Medulla oblongata (tissue), 1 donor: ENCODE data around the gene PRSS33.
A peak's percentile ranks its signal among the peaks of the same experiment; 100 is the strongest.

ENCODE experiments used
- DNase-seq: peaks from one replicate; pipeline ENCODE4 v3.0.0-alpha.2; 2015; ENCODE audit errors: extremely low spot score

The PRSS33 gene

DNA sequence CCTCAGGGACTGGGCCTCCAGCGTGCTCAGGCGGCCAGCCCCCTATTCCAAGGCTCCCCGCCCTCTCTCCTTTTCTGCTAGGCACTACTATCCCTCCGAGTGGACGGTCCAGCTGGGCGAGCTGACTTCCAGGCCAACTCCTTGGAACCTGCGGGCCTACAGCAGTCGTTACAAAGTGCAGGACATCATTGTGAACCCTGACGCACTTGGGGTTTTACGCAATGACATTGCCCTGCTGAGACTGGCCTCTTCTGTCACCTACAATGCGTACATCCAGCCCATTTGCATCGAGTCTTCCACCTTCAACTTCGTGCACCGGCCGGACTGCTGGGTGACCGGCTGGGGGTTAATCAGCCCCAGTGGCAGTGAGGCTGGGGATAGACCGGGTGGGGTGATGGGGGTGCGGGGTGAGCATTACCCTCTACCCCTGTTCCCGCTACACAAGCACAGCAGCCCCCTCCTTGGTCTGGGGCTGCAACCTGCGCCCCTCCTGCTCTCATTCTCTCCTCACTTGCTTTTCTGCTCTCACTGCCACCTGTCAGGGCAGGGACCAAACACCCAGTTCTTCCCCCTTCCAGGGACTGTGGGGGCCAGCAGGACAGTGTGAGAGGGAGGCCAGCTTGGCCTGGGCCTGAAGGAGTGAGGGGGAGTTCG lies 12.0 kb upstream of the PRSS33 start:
- DNase-seq: no peak

GRCh38 chr16:2798723-2799204 lies 11.4 kb upstream of the PRSS33 start:
- no peak for DNase-seq

- no peak for DNase-seq
Measured at GRCh38 chr16:2795395-2796143, 8.2 kb upstream of the PRSS33 start.

- no peak for DNase-seq
Measured at GRCh38 chr16:2792940-2793339, 5.6 kb upstream of the PRSS33 start.

- DNase-seq: no peak
Measured at GRCh38 chr16:2791174-2791573, 3.8 kb upstream of the PRSS33 start.

DNA sequence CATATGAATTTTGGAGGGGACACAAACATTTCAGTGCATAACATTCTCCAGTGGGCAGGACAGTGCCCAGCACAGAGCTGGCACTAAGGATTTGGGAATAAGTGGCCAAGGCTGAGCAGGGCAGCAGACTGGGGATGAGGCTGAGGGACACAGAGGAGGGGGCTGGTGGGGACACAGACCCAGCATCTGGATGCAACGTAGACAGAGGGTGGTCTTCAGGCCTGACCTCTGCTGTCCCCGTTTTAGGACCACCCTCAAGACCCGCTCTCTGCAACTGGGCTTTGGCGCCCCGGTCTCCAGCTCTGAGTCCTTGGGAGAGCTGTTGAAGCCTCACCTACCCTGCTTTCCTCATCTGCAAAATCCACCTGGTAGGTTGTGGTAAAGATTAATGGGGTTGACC lies 3.3 kb upstream of the PRSS33 start:
- DNase-seq: no peak

- DNase-seq: no peak
Measured at GRCh38 chr16:2787961-2788360, 601 bp upstream of the PRSS33 start.

GRCh38 chr16:2786826-2787151 lies 571 bp downstream of the PRSS33 start:
- DNase-seq: no peak

DNA sequence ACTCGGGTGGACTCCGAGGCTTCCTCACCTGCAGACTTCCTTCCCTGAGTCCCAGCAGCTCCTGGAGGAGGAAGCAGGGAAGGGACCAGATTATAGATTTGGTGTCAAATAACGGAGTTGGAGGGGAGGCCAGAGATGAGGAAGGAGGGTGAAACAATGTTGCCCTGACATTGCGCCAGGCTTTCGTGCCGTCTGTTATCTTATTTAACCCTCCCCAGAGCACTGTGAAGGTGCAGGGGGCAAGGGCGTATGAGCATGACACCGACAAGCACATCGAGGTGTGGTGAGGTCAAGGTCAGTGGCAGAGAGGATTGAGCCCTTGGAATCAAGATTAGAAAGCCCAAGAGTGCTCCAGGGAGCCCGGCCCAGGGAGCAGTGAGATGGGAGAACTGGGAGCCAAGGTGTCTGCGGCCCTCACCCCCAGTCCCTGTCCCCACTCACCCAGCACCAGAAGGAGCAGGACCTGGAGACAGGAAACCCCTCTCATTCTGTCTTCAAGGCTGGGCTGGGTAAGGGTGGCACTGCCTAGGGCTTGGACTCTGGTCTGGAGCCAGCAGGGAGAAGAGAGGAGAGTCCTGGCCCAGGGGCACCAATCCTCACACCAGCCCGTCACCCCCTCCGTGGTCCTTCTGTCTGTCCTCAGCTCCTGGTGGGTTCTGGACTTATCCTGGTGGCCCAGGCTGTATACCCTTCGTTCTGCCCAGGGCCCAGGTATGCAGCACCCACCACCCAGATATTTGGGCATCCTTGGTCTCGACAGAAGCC lies 1.1 kb downstream of the PRSS33 start:
- DNase-seq: no peak

DNA sequence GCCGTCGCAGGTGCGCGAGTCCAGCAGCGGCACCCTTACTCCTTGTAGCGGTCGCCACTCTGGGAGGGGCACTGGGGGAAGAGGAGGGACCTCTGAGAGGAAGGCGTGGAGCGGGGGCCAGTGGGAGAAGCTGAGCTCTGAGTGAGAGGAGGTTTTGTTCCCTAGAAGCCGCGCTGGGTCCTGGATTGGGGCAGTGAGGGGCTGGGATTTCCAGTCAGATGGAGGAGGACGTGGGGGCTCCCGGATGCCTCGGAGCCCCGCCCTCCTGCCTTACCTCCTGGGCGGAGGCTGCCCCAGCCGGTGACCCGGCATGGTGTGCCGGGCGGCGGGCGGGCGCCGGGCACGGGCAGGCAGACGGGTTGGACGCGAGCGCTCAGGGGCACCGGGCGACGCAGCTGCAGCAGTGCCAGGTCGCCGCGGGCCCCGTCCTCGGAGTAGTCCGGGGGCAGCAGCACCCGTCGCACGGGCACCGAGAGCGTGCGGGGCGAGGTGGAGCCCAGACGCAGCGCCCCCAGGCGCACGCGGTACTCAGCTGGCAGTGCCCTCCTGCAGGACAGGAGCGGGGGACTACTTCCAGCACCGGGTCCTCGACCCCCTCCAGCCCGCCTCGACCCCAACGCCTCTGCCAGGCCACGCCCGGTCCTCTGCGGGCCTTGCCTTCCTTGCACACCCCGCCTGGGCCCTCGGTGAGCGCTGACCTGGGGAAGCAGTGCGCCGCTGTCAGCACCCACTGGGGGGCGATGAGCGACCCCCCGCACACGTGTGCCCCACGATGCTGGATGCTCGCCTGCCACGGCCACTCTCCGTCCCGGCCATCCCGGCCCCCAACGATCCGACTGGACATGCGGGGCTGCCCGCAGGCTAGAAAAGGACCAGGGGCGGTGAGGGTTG lies 2.0 kb downstream of the PRSS33 start:
- no peak for DNase-seq

GRCh38 chr16:2784358-2785100 lies 2.8 kb downstream of the PRSS33 start:
- no peak for DNase-seq

GRCh38 chr16:2783581-2784357 lies 3.6 kb downstream of the PRSS33 start:
- DNase-seq: no peak

DNA sequence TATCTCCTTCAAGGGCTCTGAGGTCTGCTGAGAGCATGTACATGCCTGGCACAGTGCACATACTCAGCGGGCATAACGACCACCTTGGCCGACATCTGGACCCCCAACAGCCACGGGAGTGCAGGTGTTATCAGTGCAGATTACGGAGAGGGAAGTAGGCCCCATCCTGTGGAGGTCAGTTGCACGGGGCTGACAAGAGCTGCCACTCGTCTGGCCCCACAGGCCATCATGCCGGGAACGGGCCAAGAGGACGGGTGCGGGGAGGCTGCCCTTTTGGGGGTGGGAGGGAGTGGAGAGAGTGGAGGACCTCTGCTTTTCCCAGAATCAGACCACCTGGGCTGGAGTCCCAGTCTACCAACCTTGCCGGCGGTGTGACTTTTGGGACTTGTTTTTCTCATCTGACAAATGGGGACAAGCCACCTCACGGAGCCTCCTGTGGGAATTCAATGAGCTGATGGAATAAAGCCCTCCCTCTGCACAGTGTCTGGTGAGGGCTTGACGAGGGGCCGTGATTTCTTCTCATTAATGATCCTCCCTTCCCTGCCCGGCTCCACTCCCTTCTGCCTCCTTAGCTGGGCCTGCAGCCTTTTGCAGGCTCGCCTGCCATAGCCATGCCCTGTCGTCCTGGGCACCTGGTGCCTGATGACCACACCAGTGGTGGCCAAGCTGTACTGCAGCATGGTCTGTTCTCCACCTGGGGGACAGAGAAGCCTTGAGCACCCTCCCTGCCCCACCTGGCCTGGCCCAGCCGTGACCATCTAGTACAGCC lies 4.6 kb downstream of the PRSS33 start:
- DNase-seq: no peak

GRCh38 chr16:2779978-2780898 lies 7.1 kb downstream of the PRSS33 start:
- no peak for DNase-seq

- DNase-seq: no peak
Measured at GRCh38 chr16:2779151-2779920, 8.0 kb downstream of the PRSS33 start.

DNA sequence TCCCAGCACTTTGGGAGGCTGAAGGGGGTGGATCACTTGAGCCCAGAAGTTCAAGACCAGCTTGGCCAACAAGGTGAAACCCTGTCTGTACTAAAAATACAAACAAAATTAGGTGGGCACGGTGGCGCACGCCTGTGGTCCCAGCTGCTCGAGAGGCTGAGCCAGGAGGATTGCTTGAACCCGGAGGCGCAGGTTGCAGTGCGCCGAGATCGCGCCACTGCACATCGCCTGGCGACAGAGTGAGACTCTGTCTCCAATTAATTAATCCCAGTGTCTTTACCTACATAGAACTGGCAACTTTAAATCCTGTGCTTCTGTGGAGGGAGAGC lies 8.8 kb downstream of the PRSS33 start:
- no peak for DNase-seq

GRCh38 chr16:2777903-2778629 lies 9.3 kb downstream of the PRSS33 start:
- peak; percentile 27 for DNase-seq
